ENCODE results near the gene TRIM50.
"Not testable (repeated sequence)": the region's sequence is repeated elsewhere in the genome, so short reads cannot be mapped to it uniquely, and the experiment has no call there.

GRCh38 chr7:73299812-73300211 is 28.1 kb downstream of the TRIM50 start:
- not testable (repeated sequence) for TF ChIP-seq POLR2AphosphoS5 (IDR thresholded peaks at IDR 0.05); EP300 (IDR thresholded peaks at IDR 0.05; ENCODE audit: low read depth); POLR2A (IDR thresholded peaks at IDR 0.05)
- TF ChIP-seq, protein P1, sequence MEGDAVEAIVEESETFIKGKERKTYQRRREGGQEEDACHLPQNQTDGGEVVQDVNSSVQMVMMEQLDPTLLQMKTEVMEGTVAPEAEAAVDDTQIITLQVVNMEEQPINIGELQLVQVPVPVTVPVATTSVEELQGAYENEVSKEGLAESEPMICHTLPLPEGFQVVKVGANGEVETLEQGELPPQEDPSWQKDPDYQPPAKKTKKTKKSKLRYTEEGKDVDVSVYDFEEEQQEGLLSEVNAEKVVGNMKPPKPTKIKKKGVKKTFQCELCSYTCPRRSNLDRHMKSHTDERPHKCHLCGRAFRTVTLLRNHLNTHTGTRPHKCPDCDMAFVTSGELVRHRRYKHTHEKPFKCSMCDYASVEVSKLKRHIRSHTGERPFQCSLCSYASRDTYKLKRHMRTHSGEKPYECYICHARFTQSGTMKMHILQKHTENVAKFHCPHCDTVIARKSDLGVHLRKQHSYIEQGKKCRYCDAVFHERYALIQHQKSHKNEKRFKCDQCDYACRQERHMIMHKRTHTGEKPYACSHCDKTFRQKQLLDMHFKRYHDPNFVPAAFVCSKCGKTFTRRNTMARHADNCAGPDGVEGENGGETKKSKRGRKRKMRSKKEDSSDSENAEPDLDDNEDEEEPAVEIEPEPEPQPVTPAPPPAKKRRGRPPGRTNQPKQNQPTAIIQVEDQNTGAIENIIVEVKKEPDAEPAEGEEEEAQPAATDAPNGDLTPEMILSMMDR (IDR thresholded peaks at IDR 0.05) = not testable (repeated sequence)
